Measurements from ENCODE around the gene FYB1.

DNA sequence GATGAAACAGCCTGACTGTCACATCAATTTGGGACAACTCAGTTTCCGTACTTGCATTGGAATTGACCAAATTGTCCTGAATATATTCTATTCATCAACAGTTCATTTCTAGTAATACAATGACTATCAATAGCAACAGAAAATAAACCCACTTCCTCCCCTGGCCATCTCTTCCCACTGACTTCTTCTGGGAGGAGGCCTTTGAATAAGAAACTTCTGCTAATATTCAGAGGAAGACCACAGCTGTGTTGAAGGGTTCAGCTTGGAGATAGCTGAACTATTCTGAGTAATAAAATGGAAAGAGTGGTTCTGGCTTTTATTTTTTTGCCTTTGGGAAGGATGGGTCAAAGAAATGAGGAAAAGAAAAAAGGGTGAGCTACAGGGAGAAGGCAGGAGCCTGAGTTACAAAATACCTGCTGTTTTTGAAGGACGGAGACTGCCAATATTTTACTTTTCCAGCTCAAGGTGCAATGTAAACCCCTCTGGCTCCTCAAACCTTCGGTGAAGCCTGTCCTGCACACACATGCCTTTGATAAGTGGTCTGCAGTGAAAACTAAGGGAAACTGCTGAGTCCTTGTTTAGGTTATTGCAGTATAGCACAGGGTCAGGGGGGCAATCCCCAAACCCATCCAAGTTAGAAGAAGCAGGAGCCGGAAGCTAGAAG, 29.9 kb downstream of the FYB1 start:
- TF ChIP-seq, protein P1, sequence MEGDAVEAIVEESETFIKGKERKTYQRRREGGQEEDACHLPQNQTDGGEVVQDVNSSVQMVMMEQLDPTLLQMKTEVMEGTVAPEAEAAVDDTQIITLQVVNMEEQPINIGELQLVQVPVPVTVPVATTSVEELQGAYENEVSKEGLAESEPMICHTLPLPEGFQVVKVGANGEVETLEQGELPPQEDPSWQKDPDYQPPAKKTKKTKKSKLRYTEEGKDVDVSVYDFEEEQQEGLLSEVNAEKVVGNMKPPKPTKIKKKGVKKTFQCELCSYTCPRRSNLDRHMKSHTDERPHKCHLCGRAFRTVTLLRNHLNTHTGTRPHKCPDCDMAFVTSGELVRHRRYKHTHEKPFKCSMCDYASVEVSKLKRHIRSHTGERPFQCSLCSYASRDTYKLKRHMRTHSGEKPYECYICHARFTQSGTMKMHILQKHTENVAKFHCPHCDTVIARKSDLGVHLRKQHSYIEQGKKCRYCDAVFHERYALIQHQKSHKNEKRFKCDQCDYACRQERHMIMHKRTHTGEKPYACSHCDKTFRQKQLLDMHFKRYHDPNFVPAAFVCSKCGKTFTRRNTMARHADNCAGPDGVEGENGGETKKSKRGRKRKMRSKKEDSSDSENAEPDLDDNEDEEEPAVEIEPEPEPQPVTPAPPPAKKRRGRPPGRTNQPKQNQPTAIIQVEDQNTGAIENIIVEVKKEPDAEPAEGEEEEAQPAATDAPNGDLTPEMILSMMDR (IDR thresholded peaks at IDR 0.05; ENCODE audit: insufficient read depth, low read depth, low read length), result no peak
- no peak for TF ChIP-seq EZH2 (IDR thresholded peaks at IDR 0.05; ENCODE audit: insufficient read depth, low read length)
